VCaP (cell line): ENCODE results near the gene AKT1.

Experiments
- H3K27ac ChIP-seq: fragments of 450-650 bp; 2 replicates; pipeline ENCODE4 v1.5.1; 2017
- CTCF ChIP-seq: fragments of 450-650 bp; conservative IDR thresholded peaks from 2 replicates; pipeline ENCODE4 v1.5.1; 2017; ENCODE audit warnings: mild to moderate bottlenecking, moderate library complexity

Gene AKT1

GRCh38 chr14:104734991-104735779, 60.4 kb downstream of the AKT1 start:
- TF ChIP-seq CTCF = no peak
- H3K27ac ChIP-seq = no peak overlapping the region

GRCh38 chr14:104734601-104734990, 61.0 kb downstream of the AKT1 start:
- no peak overlapping the region for H3K27ac ChIP-seq
- no peak for TF ChIP-seq CTCF

- no peak overlapping the region for H3K27ac ChIP-seq
- TF ChIP-seq CTCF = no peak
Observed at GRCh38 chr14:104734051-104734587, 61.4 kb downstream of the AKT1 start.

GRCh38 chr14:104732931-104733681, 62.4 kb downstream of the AKT1 start:
- TF ChIP-seq CTCF = no peak
- no peak overlapping the region for H3K27ac ChIP-seq

GRCh38 chr14:104732355-104732804, 63.2 kb downstream of the AKT1 start:
- no peak for TF ChIP-seq CTCF

GRCh38 chr14:104731320-104732294, 63.9 kb downstream of the AKT1 start:
- H3K27ac ChIP-seq = no peak overlapping the region
- TF ChIP-seq CTCF = peak; percentile 40

More at GRCh38 chr14:104732355-104732804, 63.2 kb downstream of the AKT1 start:
- no peak overlapping the region for H3K27ac ChIP-seq
